MM.1S (cell line): ENCODE data around the gene COL26A1.

Experiments
- DNase-seq: peaks from one replicate; pipeline ENCODE4 v3.0.0-alpha.2; 2015
- H2AFZ ChIP-seq: fragments of 300-600 bp; sonication (generic); 2 replicates; pipeline ENCODE4 v1.6.0; 2016; ENCODE audit warnings: antibody characterized with exemption, low read length
- H3F3A ChIP-seq: fragments of 300-600 bp; sonication (generic); 2 replicates; pipeline ENCODE4 v1.6.1; 2016; ENCODE audit warnings: mild to moderate bottlenecking, antibody characterized with exemption, low read length, moderate library complexity, mixed read lengths; ENCODE audit not compliant: insufficient read depth
- H3K27ac ChIP-seq: fragments of 300-600 bp; sonication (generic); 2 replicates; pipeline ENCODE4 v1.5.1; 2016; ENCODE audit warnings: mild to moderate bottlenecking, low read length
- H3K27me3 ChIP-seq: fragments of 300-600 bp; sonication (generic); replicated peaks from 2 replicates; pipeline ENCODE4 v1.6.0; 2016; ENCODE audit warnings: low read length; ENCODE audit not compliant: insufficient read depth
- H3K36me3 ChIP-seq: fragments of 300-600 bp; sonication (generic); replicated peaks from 2 replicates; pipeline ENCODE4 v1.6.1; 2016; ENCODE audit warnings: mild to moderate bottlenecking, low read length, mixed read lengths; ENCODE audit not compliant: insufficient read depth
- H3K4me1 ChIP-seq: fragments of 300-600 bp; sonication (generic); 2 replicates; pipeline ENCODE4 v1.6.1; 2016; ENCODE audit warnings: low read length, mixed read lengths
- H3K4me2 ChIP-seq: fragments of 300-600 bp; sonication (generic); 2 replicates; pipeline ENCODE4 v1.6.0; 2016; ENCODE audit warnings: low read depth, low read length
- H3K4me3 ChIP-seq: fragments of 300-600 bp; sonication (generic); 2 replicates; pipeline ENCODE4 v1.5.1; 2016; ENCODE audit warnings: low read length, mixed read lengths
- H3K79me2 ChIP-seq: fragments of 300-600 bp; sonication (generic); 2 replicates; pipeline ENCODE4 v1.6.1; 2016; ENCODE audit warnings: mixed run types, low read length, mixed read lengths
- H3K9ac ChIP-seq: fragments of 300-600 bp; sonication (generic); 2 replicates; pipeline ENCODE4 v1.6.1; 2016; ENCODE audit warnings: low read length, mixed read lengths
- H3K9me2 ChIP-seq: fragments of 300-600 bp; sonication (generic); replicated peaks from 2 replicates; pipeline ENCODE4 v1.6.1; 2016; ENCODE audit warnings: mild to moderate bottlenecking, low read length, mixed read lengths; ENCODE audit not compliant: insufficient read depth
- H3K9me3 ChIP-seq: fragments of 300-600 bp; sonication (generic); replicated peaks from 2 replicates; pipeline ENCODE4 v1.6.1; 2016; ENCODE audit warnings: mild to moderate bottlenecking, low read length, mixed read lengths; ENCODE audit not compliant: insufficient read depth
- H4K20me1 ChIP-seq: fragments of 300-600 bp; sonication (generic); 2 replicates; pipeline ENCODE4 v1.6.1; 2016; ENCODE audit warnings: mild to moderate bottlenecking, low read length, moderate library complexity, mixed read lengths; ENCODE audit not compliant: insufficient read depth
- CTCF ChIP-seq: fragments of 300-600 bp; sonication (generic); IDR thresholded peaks from 2 replicates; pipeline ENCODE4 v1.5.1; 2016; ENCODE audit warnings: antibody characterized with exemption, low read length, mixed read lengths
- EZH2 ChIP-seq: fragments of 300-600 bp; sonication (generic); optimal IDR thresholded peaks from 2 replicates; pipeline ENCODE3; 2017; ENCODE audit warnings: low read depth, mild to moderate bottlenecking, antibody characterized with exemption, low read length, mixed read lengths
- EZH2phosphoT487 ChIP-seq: fragments of 300-600 bp; sonication (generic); IDR thresholded peaks from 2 replicates; pipeline ENCODE4 v1.6.1; 2018; ENCODE audit warnings: antibody characterized with exemption, low read length

The COL26A1 gene

GRCh38 chr7:101436221-101436735 lies 73.6 kb downstream of the COL26A1 start:
- H3K36me3 ChIP-seq: no peaks in the 10 kb centered on the region
- H3K4me2 ChIP-seq: no peak overlapping the region
- H3K27me3 ChIP-seq: peaks cover 59% of the 10 kb centered on the region

GRCh38 chr7:101436857-101437576 lies 74.3 kb downstream of the COL26A1 start:
- Histone ChIP-seq H3K9me3 (no peaks in the 10 kb centered on the region), H3K79me2 (no peaks in the 10 kb centered on the region), H3K4me1 (peaks cover 5% of the 10 kb centered on the region; the same call in 1 of the 2 replicates), H3K27ac (no peak overlapping the region), H2AFZ (no peak overlapping the region), H3K36me3 (no peaks in the 10 kb centered on the region), H3K4me3 (no peak overlapping the region), H3K9me2 (no peaks in the 10 kb centered on the region), H3K27me3 (peaks cover 53% of the 10 kb centered on the region), H3K9ac (no peak overlapping the region), H4K20me1 (no peaks in the 10 kb centered on the region), H3F3A (no peaks in the 10 kb centered on the region), H3K4me2 (no peak overlapping the region)
- TF ChIP-seq CTCF: no peak
- TF ChIP-seq EZH2phosphoT487: no peak
- no peak for TF ChIP-seq EZH2
- no peak for DNase-seq

More at GRCh38 chr7:101436221-101436735, 73.6 kb downstream of the COL26A1 start:
- H4K20me1 ChIP-seq: no peaks in the 10 kb centered on the region
- no peak overlapping the region for H3K27ac ChIP-seq
- H3K9me3 ChIP-seq: no peaks in the 10 kb centered on the region
- H3K9ac ChIP-seq: no peak overlapping the region
- no peak for TF ChIP-seq CTCF
- TF ChIP-seq EZH2: no peak
- TF ChIP-seq EZH2phosphoT487: no peak
- no peaks in the 10 kb centered on the region for H3K79me2 ChIP-seq
- no peaks in the 10 kb centered on the region for H3F3A ChIP-seq
- H3K4me1 ChIP-seq: no peaks in the 10 kb centered on the region
- no peaks in the 10 kb centered on the region for H3K9me2 ChIP-seq
- H2AFZ ChIP-seq: no peak overlapping the region
- DNase-seq: no peak
- no peak overlapping the region for H3K4me3 ChIP-seq

- no peaks in the 10 kb centered on the region for H3K36me3 ChIP-seq
- no peaks in the 10 kb centered on the region for H3K9me2 ChIP-seq
- peak overlapping the region; percentile 43; the same call in 1 of the 2 replicates for H3K4me2 ChIP-seq
- H3K9me3 ChIP-seq: no peaks in the 10 kb centered on the region
- peak overlapping the region; percentile 45; the same call in 1 of the 2 replicates for H2AFZ ChIP-seq
- no peak overlapping the region; the same call in 1 of the 2 replicates for H3K27ac ChIP-seq
- H4K20me1 ChIP-seq: no peaks in the 10 kb centered on the region
- H3K27me3 ChIP-seq: peaks cover 39% of the 10 kb centered on the region
- TF ChIP-seq EZH2: no peak
- no peak for TF ChIP-seq CTCF
- no peak for TF ChIP-seq EZH2phosphoT487
- no peak overlapping the region for H3K9ac ChIP-seq
- H3K79me2 ChIP-seq: no peaks in the 10 kb centered on the region
- no peak overlapping the region for H3K4me3 ChIP-seq
- peaks cover 11% of the 10 kb centered on the region for H3K4me1 ChIP-seq
- no peaks in the 10 kb centered on the region for H3F3A ChIP-seq
- no peak for DNase-seq
Measured at GRCh38 chr7:101441890-101442289, 79.2 kb downstream of the COL26A1 start.
